Panc1 (cell line): ENCODE data around the gene CHCHD3. TPM values are rescaled to one million over a fixed set of nuclear protein-coding genes. Genes with fewer than 3 reads are reported as not detected.

ENCODE experiments used
- ATAC-seq: fragments of 200-7000 bp; cut with Tn5 transposase; 2 replicates; pipeline ENCODE4 v1.9.1; 2020; ENCODE audit warnings: mild to moderate bottlenecking, moderate library complexity
- BruUV-seq: library from RNA; stranded (reverse); fragments of 400-500 nt; replicated peaks from 2 replicates; lab custom pipeline; 2021; lab: Mats Ljungman, UMichigan
- CTCF ChIA-PET: fragments of 300-600 bp; sonication (Branson Sonifier 250); formaldehyde crosslinking; loops from one replicate; lab custom pipeline; 2022; ENCODE audit warnings: antibody characterized with exemption; lab: Charles Lee
- POLR2A ChIA-PET: fragments of 300-600 bp; sonication (Branson Sonifier 250); formaldehyde crosslinking; loops from one replicate; lab custom pipeline; 2022; ENCODE audit warnings: antibody characterized with exemption; lab: Charles Lee
- DNase-seq: peaks from one replicate; pipeline ENCODE4 v3.0.0-alpha.2; 2010; ENCODE audit warnings: low read depth, low spot score
- H3K27ac ChIP-seq: 2 replicates; pipeline ENCODE4 v1.5.1; 2011; ENCODE audit warnings: mild to moderate bottlenecking, low read length, inconsistent platforms
- H3K27me3 ChIP-seq: fragments of 200-500 bp; sonication (Bioruptor generic); 2 replicates; pipeline ENCODE4 v1.6.0; 2014; ENCODE audit warnings: low read length, inconsistent platforms; ENCODE audit not compliant: control insufficient read depth, insufficient read depth
- H3K36me3 ChIP-seq: fragments of 200-500 bp; sonication (Bioruptor generic); 2 replicates; pipeline ENCODE4 v1.5.1; 2014; ENCODE audit warnings: inconsistent platforms, mild to moderate bottlenecking, low read length, moderate library complexity; ENCODE audit not compliant: control insufficient read depth, insufficient read depth
- H3K4me1 ChIP-seq: 2 replicates; pipeline ENCODE4 v1.5.1; 2011; ENCODE audit warnings: inconsistent platforms, mild to moderate bottlenecking, low read length, moderate library complexity; ENCODE audit not compliant: control insufficient read depth, insufficient read depth
- H3K4me3 ChIP-seq, 2 experiments: 2 replicates each; pipeline ENCODE4 v1.5.1; 2011 to 2012; ENCODE audit warnings: low read depth in 2 of 2, low read length in 2 of 2, mild to moderate bottlenecking in 2 of 2, inconsistent platforms in 1 of 2, moderate library complexity in 1 of 2
- H3K9me3 ChIP-seq: fragments of 200-500 bp; sonication (Bioruptor generic); 2 replicates; pipeline ENCODE4 v1.5.1; 2014; ENCODE audit warnings: low read depth, mild to moderate bottlenecking, inconsistent platforms, low read length, moderate library complexity; ENCODE audit not compliant: control insufficient read depth, insufficient read depth
- POLR2AphosphoS5 ChIP-seq: IDR thresholded peaks from 2 replicates; pipeline ENCODE4 v1.6.1; 2012; ENCODE audit warnings: mild to moderate bottlenecking, low read depth, low read length, moderate library complexity
- SIN3A ChIP-seq: IDR thresholded peaks from 2 replicates; pipeline ENCODE4 v1.6.1; 2012; ENCODE audit warnings: low read depth, mild to moderate bottlenecking, low read length, moderate library complexity, borderline replicate concordance; ENCODE audit not compliant: insufficient read depth
- TCF7L2 ChIP-seq: IDR thresholded peaks from 2 replicates; pipeline ENCODE4 v1.6.1; 2011; ENCODE audit warnings: mild to moderate bottlenecking, low read depth, low read length, inconsistent platforms
- in situ Hi-C: cut with HindIII; loops from 2 replicates; pipeline ENCODE4 v1.10.0; 2016; ENCODE audit warnings: low sequenced_read_pairs, low pct_unique_long_range_greater_than_20kb
- intact Hi-C: fragments of 100-400 bp; cut with micrococcal nuclease; formaldehyde crosslinking; loops from one replicate; pipeline ENCODE4 v1.10.0; 2022; ENCODE audit not compliant: unreplicated experiment
- total RNA-seq: library from RNA; stranded (reverse); gene quantifications from one replicate; pipeline ENCODE4 v1.2.1, GENCODE V29; 2021; ENCODE audit not compliant: unreplicated experiment
- TF ChIP-seq, protein P1 (sequence below), 2 experiments: IDR thresholded peaks; 2 replicates each; pipeline ENCODE4 v1.6.1; 2011 to 2012; ENCODE audit warnings: low read depth in 2 of 2, control low read depth in 1 of 2, low read length in 1 of 2, mild to moderate bottlenecking in 1 of 2, moderate library complexity in 1 of 2; ENCODE audit not compliant: insufficient read depth in 1 of 2
- TF ChIP-seq, protein P2 (sequence below): fragments of 450-650 bp; IDR thresholded peaks from 2 replicates; pipeline ENCODE4 v1.5.1; 2017; ENCODE audit warnings: mild to moderate bottlenecking

CHCHD3 gene
- total RNA-seq, 1 experiment from 2014 or later: 109 TPM

DNA sequence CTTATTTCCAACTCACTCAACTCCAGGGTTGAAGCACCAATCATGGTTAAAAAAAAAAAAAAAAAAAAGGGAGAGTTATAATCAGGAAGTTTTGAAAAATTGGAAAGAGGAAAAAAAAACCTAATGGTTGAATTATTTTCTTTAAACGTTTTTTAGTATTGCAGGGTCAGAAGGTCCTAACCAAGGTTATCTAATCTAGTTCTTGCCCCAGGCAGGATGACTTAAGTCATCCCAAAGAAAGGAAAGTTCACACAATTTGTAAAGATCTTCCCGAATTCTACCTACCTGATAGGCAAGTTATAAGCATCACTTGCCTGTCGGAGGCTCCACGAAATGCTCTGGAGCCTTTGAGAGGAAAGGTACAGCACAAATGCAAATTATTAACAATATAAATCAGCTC is 297.5 kb downstream of the CHCHD3 start:
- H3K4me1 ChIP-seq: no peaks in the 10 kb centered on the region
- DNase-seq (no peak), ATAC-seq (no peak)
- in situ Hi-C loops (no loop called here), intact Hi-C loops (no loop called here)
- BruUV-seq: no TSS peak
- CTCF ChIA-PET: no interaction called here
- no peaks in the 10 kb centered on the region for H3K9me3 ChIP-seq
- POLR2A ChIA-PET: no interaction called here
- H3K36me3 ChIP-seq: no peaks in the 10 kb centered on the region
- TF ChIP-seq POLR2AphosphoS5 (no peak), SIN3A (no peak), TCF7L2 (no peak)
- TF ChIP-seq, protein P1, sequence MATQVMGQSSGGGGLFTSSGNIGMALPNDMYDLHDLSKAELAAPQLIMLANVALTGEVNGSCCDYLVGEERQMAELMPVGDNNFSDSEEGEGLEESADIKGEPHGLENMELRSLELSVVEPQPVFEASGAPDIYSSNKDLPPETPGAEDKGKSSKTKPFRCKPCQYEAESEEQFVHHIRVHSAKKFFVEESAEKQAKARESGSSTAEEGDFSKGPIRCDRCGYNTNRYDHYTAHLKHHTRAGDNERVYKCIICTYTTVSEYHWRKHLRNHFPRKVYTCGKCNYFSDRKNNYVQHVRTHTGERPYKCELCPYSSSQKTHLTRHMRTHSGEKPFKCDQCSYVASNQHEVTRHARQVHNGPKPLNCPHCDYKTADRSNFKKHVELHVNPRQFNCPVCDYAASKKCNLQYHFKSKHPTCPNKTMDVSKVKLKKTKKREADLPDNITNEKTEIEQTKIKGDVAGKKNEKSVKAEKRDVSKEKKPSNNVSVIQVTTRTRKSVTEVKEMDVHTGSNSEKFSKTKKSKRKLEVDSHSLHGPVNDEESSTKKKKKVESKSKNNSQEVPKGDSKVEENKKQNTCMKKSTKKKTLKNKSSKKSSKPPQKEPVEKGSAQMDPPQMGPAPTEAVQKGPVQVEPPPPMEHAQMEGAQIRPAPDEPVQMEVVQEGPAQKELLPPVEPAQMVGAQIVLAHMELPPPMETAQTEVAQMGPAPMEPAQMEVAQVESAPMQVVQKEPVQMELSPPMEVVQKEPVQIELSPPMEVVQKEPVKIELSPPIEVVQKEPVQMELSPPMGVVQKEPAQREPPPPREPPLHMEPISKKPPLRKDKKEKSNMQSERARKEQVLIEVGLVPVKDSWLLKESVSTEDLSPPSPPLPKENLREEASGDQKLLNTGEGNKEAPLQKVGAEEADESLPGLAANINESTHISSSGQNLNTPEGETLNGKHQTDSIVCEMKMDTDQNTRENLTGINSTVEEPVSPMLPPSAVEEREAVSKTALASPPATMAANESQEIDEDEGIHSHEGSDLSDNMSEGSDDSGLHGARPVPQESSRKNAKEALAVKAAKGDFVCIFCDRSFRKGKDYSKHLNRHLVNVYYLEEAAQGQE (IDR thresholded peaks at IDR 0.05; ENCODE audit: insufficient read depth in 1 of 2, low read depth in 2 of 2, low read length in 1 of 2): no peak
- TF ChIP-seq, protein P2, sequence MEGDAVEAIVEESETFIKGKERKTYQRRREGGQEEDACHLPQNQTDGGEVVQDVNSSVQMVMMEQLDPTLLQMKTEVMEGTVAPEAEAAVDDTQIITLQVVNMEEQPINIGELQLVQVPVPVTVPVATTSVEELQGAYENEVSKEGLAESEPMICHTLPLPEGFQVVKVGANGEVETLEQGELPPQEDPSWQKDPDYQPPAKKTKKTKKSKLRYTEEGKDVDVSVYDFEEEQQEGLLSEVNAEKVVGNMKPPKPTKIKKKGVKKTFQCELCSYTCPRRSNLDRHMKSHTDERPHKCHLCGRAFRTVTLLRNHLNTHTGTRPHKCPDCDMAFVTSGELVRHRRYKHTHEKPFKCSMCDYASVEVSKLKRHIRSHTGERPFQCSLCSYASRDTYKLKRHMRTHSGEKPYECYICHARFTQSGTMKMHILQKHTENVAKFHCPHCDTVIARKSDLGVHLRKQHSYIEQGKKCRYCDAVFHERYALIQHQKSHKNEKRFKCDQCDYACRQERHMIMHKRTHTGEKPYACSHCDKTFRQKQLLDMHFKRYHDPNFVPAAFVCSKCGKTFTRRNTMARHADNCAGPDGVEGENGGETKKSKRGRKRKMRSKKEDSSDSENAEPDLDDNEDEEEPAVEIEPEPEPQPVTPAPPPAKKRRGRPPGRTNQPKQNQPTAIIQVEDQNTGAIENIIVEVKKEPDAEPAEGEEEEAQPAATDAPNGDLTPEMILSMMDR: no peak
- no peak overlapping the region for H3K4me3 ChIP-seq
- H3K27me3 ChIP-seq: no peaks in the 10 kb centered on the region
- no peak overlapping the region for H3K27ac ChIP-seq

DNA sequence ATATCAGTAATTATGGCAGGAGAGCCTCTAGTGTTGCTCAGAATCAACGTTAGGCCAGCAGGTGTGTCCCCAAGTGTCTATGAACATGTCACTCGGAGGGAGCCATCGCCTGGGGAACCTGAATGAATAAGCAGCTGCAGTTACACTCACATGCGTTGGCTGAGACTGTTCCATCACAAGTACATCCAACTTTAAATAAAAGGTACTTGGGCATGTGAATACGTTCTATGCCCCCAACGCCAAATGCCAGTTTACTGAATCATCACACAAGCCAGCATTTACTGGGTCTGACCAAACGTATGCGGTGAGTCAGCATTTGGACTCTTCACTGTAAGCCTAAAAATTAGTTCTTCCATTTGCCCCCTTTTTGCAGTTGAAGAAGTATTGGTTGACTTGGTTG is 298.1 kb downstream of the CHCHD3 start:
- ATAC-seq: peak; percentile 45; the same call in 1 of the 2 replicates

More for the DNA sequence above, 298.1 kb downstream of the CHCHD3 start:
- intact Hi-C loops (no loop called here), in situ Hi-C loops (no loop called here)
- Histone ChIP-seq H3K4me1 (no peaks in the 10 kb centered on the region), H3K9me3 (no peaks in the 10 kb centered on the region), H3K27ac (no peak overlapping the region), H3K4me3 (no peak overlapping the region), H3K36me3 (no peaks in the 10 kb centered on the region), H3K27me3 (no peaks in the 10 kb centered on the region)
- CTCF ChIA-PET: no interaction called here
- BruUV-seq: no TSS peak
- POLR2A ChIA-PET: no interaction called here
- no peak for DNase-seq
- TF ChIP-seq, protein P1 (IDR thresholded peaks at IDR 0.05; ENCODE audit: insufficient read depth in 1 of 2, low read depth in 2 of 2, low read length in 1 of 2): no peak
- TF ChIP-seq POLR2AphosphoS5: no peak
- TF ChIP-seq, protein P2: no peak
- no peak for TF ChIP-seq TCF7L2
- no peak for TF ChIP-seq SIN3A
